Colonic mucosa (tissue), 4 donors: ENCODE results near the gene IGSF10. TPM values are rescaled to one million over a fixed set of nuclear protein-coding genes. Genes with fewer than 3 reads are reported as not detected.
"Not testable (repeated sequence)": the region's sequence is repeated elsewhere in the genome, so short reads cannot be mapped to it uniquely, and the experiment has no call there.

Source experiments
- DNase-seq: peaks from one replicate; pipeline ENCODE4 v3.0.0-alpha.2; 2020
- H3K27ac ChIP-seq: fragments of 200-600 bp; one replicate; pipeline ENCODE4 v1.8.0; 2021
- H3K27me3 ChIP-seq: fragments of 200-600 bp; one replicate; pipeline ENCODE4 v1.8.0; 2021
- H3K36me3 ChIP-seq: fragments of 200-600 bp; one replicate; pipeline ENCODE4 v1.8.0; 2021
- H3K4me1 ChIP-seq: fragments of 200-600 bp; one replicate; pipeline ENCODE4 v1.8.0; 2021; ENCODE audit warnings: mild to moderate bottlenecking
- H3K4me3 ChIP-seq: fragments of 200-600 bp; one replicate; pipeline ENCODE4 v1.8.0; 2021
- H3K9ac ChIP-seq, 2 donors: one replicate each; pipeline ENCODE4 v1.7.0; 2013; ENCODE audit warnings: control low read depth in 2 of 2, low read depth in 2 of 2, low read length in 2 of 2
- H3K9me3 ChIP-seq: fragments of 200-600 bp; one replicate; pipeline ENCODE4 v1.8.0; 2021
- CTCF ChIP-seq: fragments of 200-600 bp; IDR thresholded peaks from one replicate; pipeline ENCODE4 v1.8.0; 2022; ENCODE audit warnings: antibody characterized with exemption, mild to moderate bottlenecking
- intact Hi-C: fragments of 100-400 bp; cut with DNase I; formaldehyde crosslinking; loops from one replicate; pipeline ENCODE4 v1.14.1; 2022
- total RNA-seq, 2 donors: library from RNA; stranded (reverse); fragmentation: NEBNext Ultra II Directional in 1 of 2; extraction: Animal tissue kit (Norgen Biotek cat#: 25700) in 1 of 2; gene quantifications; one replicate each; pipeline ENCODE4 v1.2.1, GENCODE V29; 2021
- donor health status: healthy.
- donor health status: DM: no; HTN: no; CAD: no.
- donor health status: DM: no; HTN: no; CAD: no.

The IGSF10 gene
- total RNA-seq: 1 to 10 TPM in 1 of 2 donors, under 1 TPM in 1; 0.96 to 1.5 TPM

GRCh38 chr3:151460774-151461450 is at the start of gene IGSF10:
IGSF10 (minus strand) TSS chr3:151461061; CDS start chr3:151458709, 2,352 bp downstream.
- TF ChIP-seq CTCF: no peak
- Histone ChIP-seq H3K4me1 (peaks cover 4% of the 10 kb centered on the region), H3K9ac (peak within 1 kb of the TSS in 1 of 2 donors; percentile 16), H3K36me3 (no peaks in the 10 kb centered on the region), H3K4me3 (peak within 1 kb of the TSS; percentile 38), H3K27ac (no peak within 1 kb of the TSS), H3K9me3 (no peaks in the 10 kb centered on the region), H3K27me3 (no peaks in the 10 kb centered on the region)
- peak; percentile 51 for DNase-seq
- intact Hi-C loops: no loop called here

DNA sequence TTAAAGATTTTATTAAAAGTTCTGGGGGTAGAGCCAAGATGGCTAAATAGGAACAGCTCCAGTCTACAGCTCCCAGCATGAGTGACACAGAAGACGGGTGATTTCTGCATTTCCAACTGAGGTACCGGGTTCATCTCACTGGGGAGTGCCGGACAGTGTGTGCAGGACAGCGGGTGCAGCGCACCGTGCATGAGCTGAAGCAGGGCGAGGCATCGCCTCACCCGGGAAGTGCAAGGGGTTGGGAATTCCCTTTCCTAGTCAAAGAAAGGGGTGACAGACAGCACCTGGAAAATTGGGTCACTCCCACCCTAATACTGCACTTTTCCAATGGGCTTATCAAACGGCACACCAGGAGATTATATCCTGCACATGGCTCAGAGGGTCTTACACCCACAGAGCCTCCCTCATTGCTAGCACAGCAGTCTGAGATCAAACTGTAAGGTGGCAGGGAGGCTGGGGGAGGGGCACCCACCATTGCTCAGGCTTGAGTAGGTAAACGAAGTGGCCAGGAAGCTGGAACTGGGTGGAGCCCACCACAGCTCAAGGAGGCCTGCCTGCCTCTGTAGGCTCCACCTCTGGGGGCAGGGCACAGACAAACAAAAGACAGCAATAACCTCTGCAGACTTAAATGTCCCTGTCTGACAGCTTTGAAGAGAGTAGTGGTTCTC is 48.7 kb upstream of the IGSF10 start:
- H3K9ac ChIP-seq, H3K27me3 ChIP-seq, H3K4me1 ChIP-seq, intact Hi-C loops, H3K36me3 ChIP-seq, H3K9me3 ChIP-seq, H3K4me3 ChIP-seq, H3K27ac ChIP-seq: not testable (repeated sequence)
- peak; percentile 17 for DNase-seq

DNA sequence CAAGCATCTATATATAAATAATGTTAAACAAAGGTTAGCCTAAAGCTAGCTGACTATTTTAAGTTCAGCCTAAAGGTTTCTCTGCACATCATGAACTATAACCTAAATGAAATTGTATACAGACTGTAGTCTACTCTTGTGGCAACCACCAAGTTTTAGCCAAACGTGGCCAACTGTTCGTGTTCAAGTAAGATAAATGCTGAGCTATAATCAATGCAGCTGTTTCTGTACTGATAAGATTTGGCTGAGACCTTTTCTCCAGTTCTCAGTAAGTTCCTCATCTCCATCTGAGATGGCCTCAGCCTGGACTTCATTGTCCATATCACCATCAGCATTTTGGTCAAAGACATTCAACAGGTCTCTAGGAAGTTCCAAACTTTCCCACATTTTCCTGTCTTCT is 43.7 kb upstream of the IGSF10 start:
- Histone ChIP-seq H3K27me3 (no peaks in the 10 kb centered on the region), H3K27ac (no peak overlapping the region), H3K36me3 (no peaks in the 10 kb centered on the region), H3K9ac (no peak overlapping the region), H3K4me3 (no peak overlapping the region), H3K4me1 (no peaks in the 10 kb centered on the region), H3K9me3 (no peaks in the 10 kb centered on the region)
- no peak for TF ChIP-seq CTCF
- no peak for DNase-seq
- intact Hi-C loops: no loop called here

GRCh38 chr3:151503074-151503473 is 42.2 kb upstream of the IGSF10 start:
- DNase-seq: no peak
- Histone ChIP-seq H3K9me3 (no peaks in the 10 kb centered on the region), H3K4me1 (no peaks in the 10 kb centered on the region), H3K27ac (no peak overlapping the region), H3K9ac (no peak overlapping the region), H3K27me3 (no peaks in the 10 kb centered on the region), H3K36me3 (no peaks in the 10 kb centered on the region), H3K4me3 (no peak overlapping the region)
- no peak for TF ChIP-seq CTCF
- intact Hi-C loops: no loop called here

- no peak overlapping the region for H3K27ac ChIP-seq
- TF ChIP-seq CTCF: no peak
Measured at GRCh38 chr3:151501923-151502632, 41.2 kb upstream of the IGSF10 start.

More at GRCh38 chr3:151501923-151502632, 41.2 kb upstream of the IGSF10 start:
- Histone ChIP-seq H3K9me3 (no peaks in the 10 kb centered on the region), H3K27me3 (no peaks in the 10 kb centered on the region), H3K4me3 (no peak overlapping the region), H3K9ac (no peak overlapping the region), H3K4me1 (no peaks in the 10 kb centered on the region), H3K36me3 (no peaks in the 10 kb centered on the region)
- no peak for DNase-seq
- intact Hi-C loops: no loop called here
